ENCODE results near the gene ARMC9. TPM values are rescaled to one million over a fixed set of nuclear protein-coding genes. Genes with fewer than 3 reads are reported as not detected.

The ARMC9 gene
- total and polyA plus RNA-seq, 2 experiments from 2014 or later: 15.1 to 17.3 TPM

DNA sequence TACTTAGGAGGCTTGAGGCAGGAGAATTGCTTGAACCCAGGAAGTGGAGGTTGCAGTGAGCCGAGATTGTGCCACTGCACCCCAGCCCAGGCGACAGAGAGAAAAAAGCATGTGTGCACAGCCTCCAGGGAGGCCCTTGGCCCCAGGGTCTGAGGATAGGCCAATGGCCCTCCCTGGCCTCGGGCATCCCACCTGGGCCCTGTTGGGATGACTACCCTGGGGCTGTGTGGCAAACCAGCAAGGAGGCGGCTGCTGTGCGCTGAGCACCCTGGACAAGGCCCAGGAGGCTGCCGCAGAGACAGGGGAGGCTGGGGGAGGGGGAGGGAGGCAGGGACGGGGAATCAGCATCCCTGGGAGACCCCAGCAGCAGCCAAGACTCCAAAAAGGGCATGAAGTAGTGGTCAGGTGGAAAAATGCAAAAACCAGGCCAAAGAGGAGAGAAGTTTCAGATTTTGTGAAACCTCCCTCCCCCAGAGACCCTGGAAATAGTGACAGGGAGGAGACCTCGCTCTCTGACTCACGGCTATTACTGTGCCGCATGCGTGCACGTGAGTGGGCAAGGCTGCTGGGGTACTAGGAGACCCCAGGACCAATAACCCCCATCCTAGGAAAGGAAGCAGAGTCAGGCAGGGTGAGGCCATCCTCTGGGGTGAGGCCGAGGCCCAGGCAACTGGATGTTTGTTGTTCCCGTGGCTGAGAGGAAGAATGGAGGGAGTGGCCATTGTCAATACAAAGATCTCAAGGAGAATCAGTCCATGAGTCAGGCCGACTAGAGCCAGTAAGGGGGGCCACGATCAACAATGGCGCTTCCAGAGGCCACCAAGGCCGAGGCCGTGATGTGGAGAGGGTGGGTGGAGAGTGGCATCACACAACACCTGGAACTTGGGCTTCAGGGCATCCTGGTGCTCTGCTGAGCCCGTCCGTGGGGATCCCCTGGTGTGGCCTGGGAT is 181.1 kb downstream of the ARMC9 start:
- in situ Hi-C loops (cut with MboI): no loop called here
- TF ChIP-seq EZH2phosphoT487 (IDR thresholded peaks at IDR 0.05; ENCODE audit: insufficient read depth, low read depth) (no peak), EZH2 (IDR thresholded peaks at IDR 0.05; ENCODE audit: insufficient read depth, poor library complexity, severe bottlenecking) (no peak)
- H3K27ac ChIP-seq: no peak overlapping the region
- no peaks in the 10 kb centered on the region for H4K20me1 ChIP-seq (ENCODE audit: insufficient read depth)
- H3K9me2 ChIP-seq (ENCODE audit: insufficient read depth): no peaks in the 10 kb centered on the region
- H3K9ac ChIP-seq: no peak overlapping the region
- DNase-seq: no peak
- WGBS, 2 experiments (ENCODE audit: low coverage in 1 of 2, low lambda C conversion rate in 2 of 2, missing lambda C conversion rate in 2 of 2): 79 to 80% methylated on average over 19 to 21 of the region's 21 CpGs
- H3K36me3 ChIP-seq (ENCODE audit: low read depth): no peaks in the 10 kb centered on the region
- no peaks in the 10 kb centered on the region for H3K4me1 ChIP-seq (ENCODE audit: insufficient read depth)
- H3K4me2 ChIP-seq (ENCODE audit: unreplicated experiment): no peak overlapping the region
- H3K4me3 ChIP-seq: no peak overlapping the region
- no peaks in the 10 kb centered on the region for H3K27me3 ChIP-seq (replicated peaks; ENCODE audit: insufficient read depth)
- H3F3A ChIP-seq (ENCODE audit: insufficient read depth): no peaks in the 10 kb centered on the region
- H3K79me2 ChIP-seq (ENCODE audit: insufficient read depth): no peaks in the 10 kb centered on the region
- no peak overlapping the region for H2AFZ ChIP-seq
- peaks cover under 1% of the 10 kb centered on the region for H3K9me3 ChIP-seq (ENCODE audit: low read depth)

DNA sequence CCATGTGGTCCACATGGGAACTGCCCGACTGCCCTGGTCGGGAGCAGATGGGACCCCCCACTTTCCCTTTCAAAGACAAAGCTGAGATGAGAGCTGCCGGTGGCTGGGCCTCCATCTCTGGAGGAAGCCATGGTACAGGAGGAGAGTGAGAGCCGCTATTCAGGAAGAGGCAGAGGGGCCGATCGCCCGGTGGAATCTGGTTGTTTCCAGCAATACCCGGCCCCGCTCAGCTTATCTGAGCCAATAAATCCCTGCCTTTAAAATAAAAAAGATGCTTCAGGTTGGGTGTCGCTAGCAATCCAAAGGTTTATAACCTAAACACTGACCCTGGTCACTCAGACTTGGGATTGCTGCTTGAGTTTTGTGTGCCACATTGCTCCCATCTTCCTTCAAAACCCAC is 181.9 kb downstream of the ARMC9 start:
- TF ChIP-seq EZH2 (IDR thresholded peaks at IDR 0.05; ENCODE audit: insufficient read depth, poor library complexity, severe bottlenecking) (no peak), EZH2phosphoT487 (IDR thresholded peaks at IDR 0.05; ENCODE audit: insufficient read depth, low read depth) (no peak)
- DNase-seq: no peak
- no peak overlapping the region for H3K9ac ChIP-seq

DNA sequence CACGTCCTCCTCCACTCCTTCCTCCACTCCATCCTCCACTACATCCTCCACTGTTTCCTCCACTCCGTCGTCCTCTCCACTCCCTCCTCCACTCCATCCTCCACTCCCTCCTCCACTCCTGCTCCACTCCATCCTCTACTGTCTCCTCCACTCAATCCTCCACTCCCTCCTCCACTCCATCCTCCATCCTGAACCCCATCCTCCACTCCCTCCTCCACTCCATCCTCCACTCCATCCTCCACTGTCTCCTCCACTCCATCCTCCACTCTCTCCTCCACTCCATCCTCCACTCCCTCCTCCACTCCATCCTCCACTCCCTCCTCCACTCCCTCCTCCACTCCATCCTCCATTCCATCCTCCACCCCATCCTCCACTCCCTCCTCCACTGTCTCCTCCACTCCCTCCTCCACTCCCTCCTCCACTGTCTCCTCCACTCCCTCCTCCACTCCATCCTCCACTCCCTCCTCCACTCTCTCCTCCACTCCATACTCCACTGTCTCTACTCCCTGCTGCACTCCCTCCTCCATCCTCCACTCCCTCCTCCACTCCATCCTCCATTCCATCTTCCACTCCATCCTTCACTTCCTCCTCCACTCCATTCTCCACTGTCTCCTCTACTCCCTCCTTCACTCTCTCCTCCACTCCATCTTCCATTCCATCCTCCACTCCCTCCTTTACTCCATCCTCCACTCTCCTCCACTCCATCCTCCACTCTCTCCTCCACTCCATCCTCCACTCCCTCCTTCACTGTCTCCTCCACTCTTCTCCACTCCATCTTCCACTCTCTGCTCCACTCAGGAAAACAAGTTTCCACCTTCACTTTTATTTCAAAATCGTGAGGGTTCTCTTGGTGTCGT is 182.8 kb downstream of the ARMC9 start:
- in situ Hi-C loops (cut with MboI): no loop called here
- Histone ChIP-seq H3K4me2 (ENCODE audit: unreplicated experiment) (no peak overlapping the region), H3K9me2 (ENCODE audit: insufficient read depth) (no peaks in the 10 kb centered on the region), H3K79me2 (ENCODE audit: insufficient read depth) (no peaks in the 10 kb centered on the region), H3F3A (ENCODE audit: insufficient read depth) (peaks cover 4% of the 10 kb centered on the region; the same call in 1 of the 2 replicates), H3K4me1 (ENCODE audit: insufficient read depth) (peaks cover 2% of the 10 kb centered on the region; the same call in 1 of the 2 replicates), H3K36me3 (ENCODE audit: low read depth) (no peaks in the 10 kb centered on the region), H3K4me3 (no peak overlapping the region), H3K9ac (no peak overlapping the region), H3K9me3 (ENCODE audit: low read depth) (peaks cover 3% of the 10 kb centered on the region), H4K20me1 (ENCODE audit: insufficient read depth) (no peaks in the 10 kb centered on the region), H2AFZ (no peak overlapping the region), H3K27ac (no peak overlapping the region), H3K27me3 (replicated peaks; ENCODE audit: insufficient read depth) (no peaks in the 10 kb centered on the region)
- WGBS, 2 experiments (ENCODE audit: low coverage in 1 of 2, low lambda C conversion rate in 2 of 2, missing lambda C conversion rate in 2 of 2): 75 to 80% methylated on average over 5 of the region's 5 CpGs
- no peak for TF ChIP-seq EZH2 (IDR thresholded peaks at IDR 0.05; ENCODE audit: insufficient read depth, poor library complexity, severe bottlenecking)
- no peak for TF ChIP-seq EZH2phosphoT487 (IDR thresholded peaks at IDR 0.05; ENCODE audit: insufficient read depth, low read depth)
- DNase-seq: no peak

More for the DNA sequence above, 181.9 kb downstream of the ARMC9 start:
- Histone ChIP-seq H3K27me3 (replicated peaks; ENCODE audit: insufficient read depth) (no peaks in the 10 kb centered on the region), H4K20me1 (ENCODE audit: insufficient read depth) (no peaks in the 10 kb centered on the region), H3K9me3 (ENCODE audit: low read depth) (peaks cover 3% of the 10 kb centered on the region), H3F3A (ENCODE audit: insufficient read depth) (peaks cover 4% of the 10 kb centered on the region; the same call in 1 of the 2 replicates), H3K79me2 (ENCODE audit: insufficient read depth) (no peaks in the 10 kb centered on the region), H2AFZ (no peak overlapping the region), H3K4me2 (ENCODE audit: unreplicated experiment) (no peak overlapping the region), H3K9me2 (ENCODE audit: insufficient read depth) (no peaks in the 10 kb centered on the region), H3K4me1 (ENCODE audit: insufficient read depth) (no peaks in the 10 kb centered on the region), H3K27ac (no peak overlapping the region), H3K36me3 (ENCODE audit: low read depth) (no peaks in the 10 kb centered on the region), H3K4me3 (no peak overlapping the region)
- in situ Hi-C loops (cut with MboI): no loop called here
- WGBS, 2 experiments (ENCODE audit: low coverage in 1 of 2, low lambda C conversion rate in 2 of 2, missing lambda C conversion rate in 2 of 2): 76 to 78% methylated on average over 10 of the region's 10 CpGs

GRCh38 chr2:231382116-231382515 is 183.7 kb downstream of the ARMC9 start:
- Histone ChIP-seq H3K36me3 (ENCODE audit: low read depth) (no peaks in the 10 kb centered on the region), H3K79me2 (ENCODE audit: insufficient read depth) (no peaks in the 10 kb centered on the region), H3F3A (ENCODE audit: insufficient read depth) (peaks cover 10% of the 10 kb centered on the region; the same call in 1 of the 2 replicates), H4K20me1 (ENCODE audit: insufficient read depth) (no peaks in the 10 kb centered on the region), H3K4me2 (ENCODE audit: unreplicated experiment) (no peak overlapping the region), H3K27me3 (replicated peaks; ENCODE audit: insufficient read depth) (no peaks in the 10 kb centered on the region), H3K27ac (no peak overlapping the region), H3K4me1 (ENCODE audit: insufficient read depth) (peaks cover 11% of the 10 kb centered on the region), H3K9ac (no peak overlapping the region), H3K9me3 (ENCODE audit: low read depth) (peaks cover 3% of the 10 kb centered on the region), H3K9me2 (ENCODE audit: insufficient read depth) (no peaks in the 10 kb centered on the region), H3K4me3 (no peak overlapping the region), H2AFZ (no peak overlapping the region)
- DNase-seq: no peak
- no peak for TF ChIP-seq EZH2phosphoT487 (IDR thresholded peaks at IDR 0.05; ENCODE audit: insufficient read depth, low read depth)
- in situ Hi-C loops (cut with MboI): no loop called here
- 65 to 69% methylated on average over 8 of the region's 8 CpGs for WGBS, 2 experiments (ENCODE audit: low coverage in 1 of 2, low lambda C conversion rate in 2 of 2, missing lambda C conversion rate in 2 of 2)
